OCI-LY7 (cell line): ENCODE data around the gene PTPRQ. TPM values are rescaled to one million over a fixed set of nuclear protein-coding genes. Genes with fewer than 3 reads are reported as not detected.

Source experiments
- Bru-seq: library from RNA; stranded (reverse); fragments of 400-500 nt; gene quantifications from one replicate; lab custom pipeline; 2021; lab: Mats Ljungman, UMichigan
- BruChase-seq, 2 experiments: library from RNA; stranded (reverse); fragments of 400-500 nt; gene quantifications; one replicate each; lab custom pipeline; 2021; lab: Mats Ljungman, UMichigan
- BruUV-seq: library from RNA; stranded (reverse); fragments of 400-500 nt; replicated peaks from 2 replicates; lab custom pipeline; 2021; lab: Mats Ljungman, UMichigan
- CTCF ChIA-PET: fragments of 300-600 bp; sonication (Branson Sonifier 250); formaldehyde crosslinking; loops from one replicate; lab custom pipeline; 2022; ENCODE audit warnings: antibody characterized with exemption; ENCODE audit not compliant: unreplicated experiment; lab: Charles Lee
- POLR2A ChIA-PET: fragments of 300-600 bp; sonication (Branson Sonifier 250); formaldehyde crosslinking; loops from one replicate; lab custom pipeline; 2022; ENCODE audit warnings: antibody characterized with exemption; lab: Charles Lee
- DNase-seq: peaks from one replicate; pipeline ENCODE4 v3.0.0-alpha.2; 2015; ENCODE audit warnings: low spot score
- H2AFZ ChIP-seq: fragments of 200-600 bp; sonication (generic), shearing (Covaris generic); 2 replicates; pipeline ENCODE4 v1.6.1; 2014; ENCODE audit warnings: mild to moderate bottlenecking, antibody characterized with exemption, low read length, moderate library complexity
- H3K27ac ChIP-seq: fragments of 200-600 bp; sonication (generic); 2 replicates; pipeline ENCODE4 v1.5.1; 2014; ENCODE audit warnings: mixed run types, low read depth, mild to moderate bottlenecking, moderate library complexity, low read length, inconsistent platforms; ENCODE audit not compliant: poor library complexity, severe bottlenecking
- H3K36me3 ChIP-seq: fragments of 200-600 bp; sonication (generic); 2 replicates; pipeline ENCODE4 v1.6.1; 2014; ENCODE audit warnings: mild to moderate bottlenecking, antibody characterized with exemption, low read length, moderate library complexity, mixed read lengths; ENCODE audit not compliant: insufficient read depth
- H3K4me1 ChIP-seq: fragments of 200-600 bp; sonication (generic); 2 replicates; pipeline ENCODE4 v1.5.1; 2014; ENCODE audit warnings: mild to moderate bottlenecking, low read length; ENCODE audit not compliant: insufficient read depth, poor library complexity, severe bottlenecking
- H3K4me2 ChIP-seq: fragments of 200-600 bp; sonication (generic); 2 replicates; pipeline ENCODE4 v1.6.1; 2014; ENCODE audit warnings: mild to moderate bottlenecking, low read length
- H3K4me3 ChIP-seq: fragments of 200-600 bp; sonication (generic); 2 replicates; pipeline ENCODE4 v1.5.1; 2014; ENCODE audit warnings: mild to moderate bottlenecking, low read depth, low read length; ENCODE audit not compliant: poor library complexity, severe bottlenecking
- H3K79me2 ChIP-seq: fragments of 200-600 bp; sonication (generic); 2 replicates; pipeline ENCODE4 v1.6.1; 2016; ENCODE audit warnings: low read depth, mild to moderate bottlenecking, low read length, moderate library complexity, mixed read lengths; ENCODE audit not compliant: insufficient read depth
- H3K9me2 ChIP-seq: fragments of 200-600 bp; sonication (generic); 2 replicates; pipeline ENCODE4 v1.6.1; 2016; ENCODE audit warnings: mild to moderate bottlenecking, low read length, mixed read lengths; ENCODE audit not compliant: insufficient read depth
- H3K9me3 ChIP-seq: fragments of 200-600 bp; sonication (generic); 2 replicates; pipeline ENCODE4 v1.6.1; 2014; ENCODE audit warnings: mild to moderate bottlenecking, mixed run types, low read length, mixed read lengths
- H4K20me1 ChIP-seq: fragments of 200-600 bp; sonication (generic); 2 replicates; pipeline ENCODE4 v1.6.1; 2014; ENCODE audit warnings: mild to moderate bottlenecking, antibody characterized with exemption, low read length, moderate library complexity, mixed read lengths; ENCODE audit not compliant: insufficient read depth
- EZH2phosphoT487 ChIP-seq: fragments of 200-600 bp; sonication (generic); IDR thresholded peaks from 2 replicates; pipeline ENCODE4 v1.6.1; 2018; ENCODE audit warnings: low read depth, borderline replicate concordance, mild to moderate bottlenecking, mixed run types, antibody characterized with exemption, low read length, moderate library complexity, mixed read lengths
- intact Hi-C: fragments of 100-400 bp; cut with micrococcal nuclease; formaldehyde crosslinking; loops from one replicate; pipeline ENCODE4 v1.10.0; 2022; ENCODE audit not compliant: unreplicated experiment
- long read RNA-seq: library from polyadenylated mRNA; stranded (forward); transcript quantifications from one replicate; pipeline ENCODE4 v2.0.0, GENCODE V29; 2022
- total RNA-seq, 2 experiments: library from RNA; depleted of rRNA in 1 of 2; stranded (reverse); fragments of >200 nt in 1 of 2; shearing (Covaris generic) in 1 of 2; gene quantifications; 2 replicates each; pipeline ENCODE4 v1.2.3, GENCODE V29; 2014 to 2022
- TF ChIP-seq, protein P1 (sequence below): fragments of 200-600 bp; sonication (generic); conservative IDR thresholded peaks from 2 replicates; pipeline ENCODE4 v1.5.1; 2014; ENCODE audit warnings: mild to moderate bottlenecking, antibody characterized with exemption, low read length, moderate library complexity, mixed read lengths

Gene PTPRQ, protein sequence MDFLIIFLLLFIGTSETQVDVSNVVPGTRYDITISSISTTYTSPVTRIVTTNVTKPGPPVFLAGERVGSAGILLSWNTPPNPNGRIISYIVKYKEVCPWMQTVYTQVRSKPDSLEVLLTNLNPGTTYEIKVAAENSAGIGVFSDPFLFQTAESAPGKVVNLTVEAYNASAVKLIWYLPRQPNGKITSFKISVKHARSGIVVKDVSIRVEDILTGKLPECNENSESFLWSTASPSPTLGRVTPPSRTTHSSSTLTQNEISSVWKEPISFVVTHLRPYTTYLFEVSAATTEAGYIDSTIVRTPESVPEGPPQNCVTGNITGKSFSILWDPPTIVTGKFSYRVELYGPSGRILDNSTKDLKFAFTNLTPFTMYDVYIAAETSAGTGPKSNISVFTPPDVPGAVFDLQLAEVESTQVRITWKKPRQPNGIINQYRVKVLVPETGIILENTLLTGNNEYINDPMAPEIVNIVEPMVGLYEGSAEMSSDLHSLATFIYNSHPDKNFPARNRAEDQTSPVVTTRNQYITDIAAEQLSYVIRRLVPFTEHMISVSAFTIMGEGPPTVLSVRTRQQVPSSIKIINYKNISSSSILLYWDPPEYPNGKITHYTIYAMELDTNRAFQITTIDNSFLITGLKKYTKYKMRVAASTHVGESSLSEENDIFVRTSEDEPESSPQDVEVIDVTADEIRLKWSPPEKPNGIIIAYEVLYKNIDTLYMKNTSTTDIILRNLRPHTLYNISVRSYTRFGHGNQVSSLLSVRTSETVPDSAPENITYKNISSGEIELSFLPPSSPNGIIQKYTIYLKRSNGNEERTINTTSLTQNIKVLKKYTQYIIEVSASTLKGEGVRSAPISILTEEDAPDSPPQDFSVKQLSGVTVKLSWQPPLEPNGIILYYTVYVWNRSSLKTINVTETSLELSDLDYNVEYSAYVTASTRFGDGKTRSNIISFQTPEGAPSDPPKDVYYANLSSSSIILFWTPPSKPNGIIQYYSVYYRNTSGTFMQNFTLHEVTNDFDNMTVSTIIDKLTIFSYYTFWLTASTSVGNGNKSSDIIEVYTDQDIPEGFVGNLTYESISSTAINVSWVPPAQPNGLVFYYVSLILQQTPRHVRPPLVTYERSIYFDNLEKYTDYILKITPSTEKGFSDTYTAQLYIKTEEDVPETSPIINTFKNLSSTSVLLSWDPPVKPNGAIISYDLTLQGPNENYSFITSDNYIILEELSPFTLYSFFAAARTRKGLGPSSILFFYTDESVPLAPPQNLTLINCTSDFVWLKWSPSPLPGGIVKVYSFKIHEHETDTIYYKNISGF (N-terminal part only)
- total RNA-seq (2014; rRNA removed; shearing (Covaris generic)) (not detected in 2 replicates), total RNA-seq (2022) (not detected in 2 replicates), Bru-seq, nascent RNA (not detected), BruChase-seq, experiment 1, labeled RNA remaining after a 6-hour chase (not detected), BruChase-seq, experiment 2, labeled RNA remaining after a 2-hour chase (percentile 0 among the genes with signal in this experiment)
- long read RNA-seq: 0 reads

DNA sequence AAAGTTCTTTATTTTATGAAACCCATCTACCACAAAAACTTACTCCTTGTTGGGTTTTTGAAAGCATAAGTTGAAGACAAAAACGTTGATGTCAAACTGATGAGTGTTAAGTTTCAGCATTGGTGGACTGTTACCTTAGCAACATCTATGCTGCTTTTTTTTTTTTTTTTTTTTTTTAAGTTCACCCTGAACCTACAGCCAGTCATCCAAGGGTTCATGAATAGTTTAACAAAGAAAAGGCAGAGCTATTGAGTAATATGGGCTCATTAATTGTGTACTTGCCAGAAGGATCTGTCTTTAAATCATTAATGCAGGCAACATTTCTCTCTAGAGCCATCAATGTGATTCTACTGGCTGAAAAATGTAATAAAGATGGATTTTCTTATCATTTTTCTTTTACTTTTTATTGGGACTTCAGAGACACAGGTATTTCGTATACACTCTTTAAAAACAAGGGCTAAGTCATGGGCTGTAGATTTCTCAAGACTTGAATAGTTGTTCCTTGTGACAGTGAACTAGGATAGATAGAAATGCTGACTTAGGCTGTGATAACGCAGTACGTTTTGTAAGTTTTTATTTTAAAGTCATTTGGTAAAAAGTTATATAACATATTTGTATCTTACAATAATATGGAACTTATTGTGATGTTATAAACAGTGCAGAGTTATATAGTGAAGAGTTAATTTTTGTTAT is at the start of gene PTPRQ:
Gene PTPRQ, plus strand, starts transcription at position 262 of the 693 bp plus-strand sequence. Its CDS starts 111 bp downstream, at position 373.
- TF ChIP-seq, protein P1, sequence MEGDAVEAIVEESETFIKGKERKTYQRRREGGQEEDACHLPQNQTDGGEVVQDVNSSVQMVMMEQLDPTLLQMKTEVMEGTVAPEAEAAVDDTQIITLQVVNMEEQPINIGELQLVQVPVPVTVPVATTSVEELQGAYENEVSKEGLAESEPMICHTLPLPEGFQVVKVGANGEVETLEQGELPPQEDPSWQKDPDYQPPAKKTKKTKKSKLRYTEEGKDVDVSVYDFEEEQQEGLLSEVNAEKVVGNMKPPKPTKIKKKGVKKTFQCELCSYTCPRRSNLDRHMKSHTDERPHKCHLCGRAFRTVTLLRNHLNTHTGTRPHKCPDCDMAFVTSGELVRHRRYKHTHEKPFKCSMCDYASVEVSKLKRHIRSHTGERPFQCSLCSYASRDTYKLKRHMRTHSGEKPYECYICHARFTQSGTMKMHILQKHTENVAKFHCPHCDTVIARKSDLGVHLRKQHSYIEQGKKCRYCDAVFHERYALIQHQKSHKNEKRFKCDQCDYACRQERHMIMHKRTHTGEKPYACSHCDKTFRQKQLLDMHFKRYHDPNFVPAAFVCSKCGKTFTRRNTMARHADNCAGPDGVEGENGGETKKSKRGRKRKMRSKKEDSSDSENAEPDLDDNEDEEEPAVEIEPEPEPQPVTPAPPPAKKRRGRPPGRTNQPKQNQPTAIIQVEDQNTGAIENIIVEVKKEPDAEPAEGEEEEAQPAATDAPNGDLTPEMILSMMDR: no peak
- TF ChIP-seq EZH2phosphoT487: no peak
- H4K20me1 ChIP-seq: no peaks in the 10 kb centered on the region
- POLR2A ChIA-PET: no interaction called here
- H3K4me2 ChIP-seq: no peak within 1 kb of the TSS
- H3K9me2 ChIP-seq: no peaks in the 10 kb centered on the region
- CTCF ChIA-PET: no interaction called here
- H3K36me3 ChIP-seq: no peaks in the 10 kb centered on the region
- H2AFZ ChIP-seq: no peak within 1 kb of the TSS
- intact Hi-C loops: no loop called here
- H3K4me3 ChIP-seq: no peak within 1 kb of the TSS
- H3K79me2 ChIP-seq: no peaks in the 10 kb centered on the region
- no peaks in the 10 kb centered on the region for H3K4me1 ChIP-seq
- no peak for DNase-seq
- H3K9me3 ChIP-seq: no peaks in the 10 kb centered on the region
- H3K27ac ChIP-seq: no peak within 1 kb of the TSS
- BruUV-seq: no TSS peak

DNA sequence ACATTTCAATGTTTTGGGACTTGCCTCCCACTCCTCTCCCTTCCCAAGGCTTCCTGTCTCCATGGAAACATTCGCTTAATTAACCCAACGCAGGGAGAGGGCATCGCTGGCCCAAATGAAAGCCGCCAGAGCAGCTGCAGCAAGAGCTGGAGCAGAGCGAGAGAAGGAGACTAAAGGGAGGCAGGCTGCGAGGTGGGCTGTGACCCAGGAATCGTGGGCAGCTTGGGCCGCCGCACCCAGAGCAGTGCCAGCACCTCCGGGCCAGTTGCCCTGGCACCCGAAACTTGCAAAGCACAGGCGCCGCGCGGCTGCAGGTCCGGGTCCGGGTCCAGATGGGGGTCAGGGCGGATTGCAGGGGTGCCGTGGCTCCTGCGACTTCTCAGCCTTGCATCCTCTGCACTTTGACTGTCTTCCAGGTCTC is 43.5 kb upstream of the PTPRQ start:
- H3K9me2 ChIP-seq: no peaks in the 10 kb centered on the region
- ChIA-PET POLR2A (no interaction called here), CTCF (no interaction called here)
- DNase-seq: no peak
- H3K4me2 ChIP-seq: no peak overlapping the region
- no peaks in the 10 kb centered on the region for H3K36me3 ChIP-seq
- intact Hi-C loops: no loop called here
- H3K79me2 ChIP-seq: no peaks in the 10 kb centered on the region
- H3K4me1 ChIP-seq: no peaks in the 10 kb centered on the region
- BruUV-seq: no TSS peak
- no peak for TF ChIP-seq EZH2phosphoT487
- TF ChIP-seq, protein P1: no peak
- no peak overlapping the region for H3K27ac ChIP-seq
- no peaks in the 10 kb centered on the region for H3K9me3 ChIP-seq
- no peak overlapping the region for H3K4me3 ChIP-seq
- no peaks in the 10 kb centered on the region for H4K20me1 ChIP-seq
- H2AFZ ChIP-seq: no peak overlapping the region
